GM23338 (cell line): Measurements from ENCODE around the gene ANAPC2.

Experiments
- CREB1 ChIP-seq: fragments of 250-450 bp; sonication (Bioruptor Pico); IDR thresholded peaks from 2 replicates; pipeline ENCODE4 v1.5.0; 2020; ENCODE audit warnings: low read depth, mild to moderate bottlenecking, moderate library complexity
- CTCF ChIP-seq, 2 experiments: fragments of 200-600 bp in 1 of 2; sonication (generic) in 1 of 2; conservative IDR thresholded peaks; 2 replicates each; pipeline versions ENCODE4 v1.5.1 to v1.6.1; 2016 to 2017; ENCODE audit warnings: antibody characterized with exemption in 2 of 2, low read depth in 2 of 2, mild to moderate bottlenecking in 2 of 2, moderate library complexity in 1 of 2
- EZH2 ChIP-seq: fragments of 200-600 bp; sonication (generic); IDR thresholded peaks from one replicate; pipeline ENCODE4 v1.8.0; 2017; ENCODE audit warnings: antibody characterized with exemption, mild to moderate bottlenecking, low read depth; ENCODE audit not compliant: unreplicated experiment
- EZH2phosphoT487 ChIP-seq: fragments of 200-600 bp; sonication (generic); IDR thresholded peaks from one replicate; pipeline ENCODE4 v1.8.1; 2018; ENCODE audit warnings: antibody characterized with exemption; ENCODE audit not compliant: unreplicated experiment
- JUNB ChIP-seq: IDR thresholded peaks from one replicate; pipeline ENCODE4 v1.6.1; 2016; ENCODE audit warnings: antibody characterized with exemption; ENCODE audit not compliant: unreplicated experiment
- NANOG ChIP-seq: IDR thresholded peaks from 2 replicates; pipeline ENCODE4 v1.6.1; 2016; ENCODE audit warnings: antibody characterized with exemption, borderline replicate concordance
- POLR2AphosphoS5 ChIP-seq: IDR thresholded peaks from 2 replicates; pipeline ENCODE4 v1.6.1; 2016; ENCODE audit warnings: antibody characterized with exemption, low read depth
- REST ChIP-seq: IDR thresholded peaks from one replicate; pipeline ENCODE4 v1.6.1; 2018; ENCODE audit warnings: antibody characterized with exemption; ENCODE audit not compliant: unreplicated experiment
- ZNF331 ChIP-seq: fragments of 250-450 bp; sonication (Bioruptor Pico); IDR thresholded peaks from 2 replicates; pipeline ENCODE4 v1.5.0; 2020; ENCODE audit warnings: low read depth, mild to moderate bottlenecking, moderate library complexity
- ZNF462 ChIP-seq: fragments of 250-450 bp; sonication (Bioruptor Pico); IDR thresholded peaks from 2 replicates; pipeline ENCODE4 v1.5.0; 2020; ENCODE audit warnings: mild to moderate bottlenecking, moderate library complexity

GRCh38 chr9:137236936-137237421, 48.6 kb upstream of the ANAPC2 start:
- no peak for TF ChIP-seq CTCF (conservative IDR thresholded peaks at IDR 0.05; ENCODE audit: low read depth in 2 of 2)
- TF ChIP-seq EZH2, result no peak
- no peak for TF ChIP-seq EZH2phosphoT487
- TF ChIP-seq CREB1 (CRISPR knock-in tag), result no peak
- TF ChIP-seq POLR2AphosphoS5, result no peak
- TF ChIP-seq REST, result no peak
- TF ChIP-seq ZNF331 (CRISPR knock-in tag), result no peak
- TF ChIP-seq JUNB, result no peak
- TF ChIP-seq NANOG, result no peak
- no peak for TF ChIP-seq ZNF462 (CRISPR knock-in tag)
